HepG2 (cell line): ENCODE data around the gene KIF1C. TPM values are rescaled to one million over a fixed set of nuclear protein-coding genes. Genes with fewer than 3 reads are reported as not detected.
A peak's percentile ranks its signal among the peaks of the same experiment; 100 is the strongest.

Experiments used
- IKZF4 ChIP-seq: sonication (generic); formaldehyde crosslinking; IDR thresholded peaks from 2 replicates; pipeline ENCODE4 v1.5.1; 2020; ENCODE audit warnings: borderline replicate concordance, mild to moderate bottlenecking, low read depth, missing genetic modification reagents; ENCODE audit errors: not compliant biosample characterization
- KLF6 ChIP-seq: IDR thresholded peaks from 2 replicates; pipeline ENCODE4 v1.8.0; 2016; ENCODE audit warnings: missing biosample characterization, missing genetic modification reagents
- PTBP1 ChIP-seq: fragments of 200-400 bp; formaldehyde crosslinking; IDR thresholded peaks from 2 replicates; pipeline ENCODE4 v1.6.1; 2018; ENCODE audit warnings: low read length, low read depth; ENCODE audit not compliant: poor library complexity, severe bottlenecking
- RARA ChIP-seq: IDR thresholded peaks from 2 replicates; pipeline ENCODE4 v1.6.1; 2016; ENCODE audit warnings: missing genetic modification reagents, missing compliant biosample characterization
- RELA ChIP-seq: sonication (generic); formaldehyde crosslinking; IDR thresholded peaks from 2 replicates; pipeline ENCODE4 v1.4.0; 2020; ENCODE audit warnings: missing genetic modification reagents
- SETDB1 ChIP-seq: sonication (generic); formaldehyde crosslinking; IDR thresholded peaks from 2 replicates; pipeline ENCODE4 v1.5.1; 2020; ENCODE audit warnings: missing genetic modification reagents, mild to moderate bottlenecking, borderline replicate concordance
- SOX5 ChIP-seq: IDR thresholded peaks from 2 replicates; pipeline ENCODE4 v1.6.1; 2016; ENCODE audit warnings: borderline replicate concordance
- TEAD2 ChIP-seq: sonication (generic); formaldehyde crosslinking; IDR thresholded peaks from 2 replicates; pipeline ENCODE4 v1.9.0; 2021; ENCODE audit warnings: missing genetic modification reagents
- ZNF230 ChIP-seq: sonication (generic); formaldehyde crosslinking; IDR thresholded peaks from 2 replicates; pipeline ENCODE4 v1.4.0; 2020; ENCODE audit warnings: mild to moderate bottlenecking, missing genetic modification reagents
- ZNF331 ChIP-seq: sonication (generic); formaldehyde crosslinking; IDR thresholded peaks from 2 replicates; pipeline ENCODE4 v1.4.0; 2020; ENCODE audit warnings: missing genetic modification reagents
- ZNF460 ChIP-seq: sonication (generic); formaldehyde crosslinking; IDR thresholded peaks from 2 replicates; pipeline ENCODE4 v1.5.1; 2020; ENCODE audit warnings: missing genetic modification reagents, mild to moderate bottlenecking, borderline replicate concordance
- ZNF557 ChIP-seq: sonication (generic); formaldehyde crosslinking; IDR thresholded peaks from 2 replicates; pipeline ENCODE4 v1.4.0; 2020; ENCODE audit warnings: missing genetic modification reagents
- ZNF562 ChIP-seq: sonication (generic); formaldehyde crosslinking; IDR thresholded peaks from 2 replicates; pipeline ENCODE4 v1.8.0; 2022; ENCODE audit warnings: missing genetic modification reagents, borderline replicate concordance
- ZNF614 ChIP-seq: IDR thresholded peaks from 2 replicates; pipeline ENCODE4 v1.6.1; 2018; ENCODE audit warnings: missing biosample characterization, missing genetic modification reagents, inconsistent platforms, borderline replicate concordance
- ZNF7 ChIP-seq: IDR thresholded peaks from 2 replicates; pipeline ENCODE4 v1.6.1; 2016; ENCODE audit warnings: missing biosample characterization, missing genetic modification reagents
- ZNF782 ChIP-seq: sonication (generic); formaldehyde crosslinking; IDR thresholded peaks from 2 replicates; pipeline ENCODE4 v1.4.0; 2020; ENCODE audit warnings: missing genetic modification reagents, mild to moderate bottlenecking, borderline replicate concordance
- ZSCAN22 ChIP-seq: sonication (generic); formaldehyde crosslinking; IDR thresholded peaks from 2 replicates; pipeline ENCODE4 v1.4.0; 2020; ENCODE audit warnings: mild to moderate bottlenecking, missing genetic modification reagents
- ZSCAN31 ChIP-seq: sonication (generic); formaldehyde crosslinking; IDR thresholded peaks from 2 replicates; pipeline ENCODE4 v1.5.0; 2020; ENCODE audit warnings: low read depth, mild to moderate bottlenecking, missing genetic modification reagents
- polyA plus RNA-seq, 8 experiments: library from polyadenylated mRNA; depleted of rRNA in 3 of 8; stranded (reverse) in 7 of 8; unstranded in 1 of 8; fragments of >200 nt; fragmentation: Illumina TruSeq in 4 of 8; extraction: Trizol in 4 of 8; gene quantifications; 2 replicates each; pipeline versions ENCODE4 v1.2.1 to v1.2.3, GENCODE V29; 2011 to 2016; ENCODE audit warnings: low read depth in 4 of 8, missing spikeins in 1 of 8, mixed read lengths in 1 of 8; ENCODE audit not compliant: insufficient read depth in 1 of 8
- total RNA-seq, 5 experiments: library from RNA; depleted of rRNA; stranded (reverse); fragments of >200 nt; fragmentation: Illumina TruSeq; extraction: Trizol; gene quantifications; 2 replicates each; pipeline ENCODE4 v1.2.3, GENCODE V29; 2016; ENCODE audit warnings: low read depth in 1 of 5
- TF ChIP-seq, protein P1 (sequence below): IDR thresholded peaks from 2 replicates; pipeline ENCODE4 v1.6.1; 2016
- TF ChIP-seq, protein P2 (sequence below): sonication (generic); formaldehyde crosslinking; IDR thresholded peaks from 2 replicates; pipeline ENCODE4 v1.8.0; 2022; ENCODE audit warnings: missing genetic modification reagents, mild to moderate bottlenecking, inconsistent platforms, borderline replicate concordance
- TF ChIP-seq, protein P3 (sequence below): sonication (generic); formaldehyde crosslinking; IDR thresholded peaks from 2 replicates; pipeline ENCODE4 v1.8.0; 2022; ENCODE audit warnings: mild to moderate bottlenecking, missing genetic modification reagents; ENCODE audit not compliant: insufficient replicate concordance
- TF ChIP-seq, protein P4 (sequence below): fragments of 450-650 bp; IDR thresholded peaks from 2 replicates; pipeline ENCODE4 v1.6.1; 2017; ENCODE audit warnings: mild to moderate bottlenecking

Gene KIF1C
- total and polyA plus RNA-seq, 2 of the 13 experiments (the other 11 are each of a cell fraction or from before 2014, with no cell fraction given), result 70.0 to 104 TPM

DNA sequence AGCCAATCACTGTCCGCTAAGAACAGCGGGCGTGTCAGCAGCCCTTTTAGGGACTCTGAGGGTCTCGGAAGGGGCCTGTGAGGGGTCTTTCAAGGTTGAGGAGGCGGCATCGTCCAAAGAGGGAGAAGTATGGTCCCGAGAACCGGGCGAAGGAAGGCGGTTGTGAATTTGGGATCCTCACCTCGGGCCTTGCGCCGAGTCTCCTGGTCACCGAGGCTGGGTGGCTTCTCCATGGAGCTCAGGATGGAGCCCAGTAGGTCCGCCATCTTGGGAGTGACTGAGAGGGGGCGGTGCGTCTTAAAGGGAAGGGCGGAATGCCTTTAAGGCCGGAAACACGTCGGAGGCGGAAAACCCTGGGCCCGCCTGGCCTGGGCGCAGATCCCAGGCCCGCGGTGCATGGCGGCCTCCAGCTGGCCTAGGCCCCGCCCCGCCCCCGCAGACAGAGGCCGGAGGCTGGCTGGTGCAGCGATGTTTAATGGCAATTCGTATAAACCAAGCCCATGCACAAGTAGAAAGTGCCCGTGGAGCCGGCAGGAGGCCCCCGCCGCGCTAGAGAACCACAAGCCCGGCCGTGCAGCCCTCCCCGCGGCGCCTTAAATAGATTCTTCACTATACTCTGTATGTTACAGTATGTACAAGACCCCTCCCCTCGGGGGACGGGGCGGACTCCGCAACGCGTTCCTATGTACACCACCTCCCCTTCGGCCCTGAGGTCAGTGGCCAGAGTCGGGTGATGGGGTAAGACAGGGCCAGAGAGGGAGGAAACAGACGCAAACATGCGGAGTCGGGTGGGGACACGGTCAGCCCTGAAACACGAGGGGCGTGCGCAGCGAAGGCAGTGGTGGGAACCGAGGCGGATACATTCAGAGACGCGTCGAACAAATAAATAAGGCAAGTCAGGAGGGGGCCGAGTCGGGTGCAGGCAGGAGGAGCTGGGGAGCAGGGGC, 29.9 kb upstream of the KIF1C start, which contains the start of gene SPAG7 (continued):
- TF ChIP-seq, protein P1, sequence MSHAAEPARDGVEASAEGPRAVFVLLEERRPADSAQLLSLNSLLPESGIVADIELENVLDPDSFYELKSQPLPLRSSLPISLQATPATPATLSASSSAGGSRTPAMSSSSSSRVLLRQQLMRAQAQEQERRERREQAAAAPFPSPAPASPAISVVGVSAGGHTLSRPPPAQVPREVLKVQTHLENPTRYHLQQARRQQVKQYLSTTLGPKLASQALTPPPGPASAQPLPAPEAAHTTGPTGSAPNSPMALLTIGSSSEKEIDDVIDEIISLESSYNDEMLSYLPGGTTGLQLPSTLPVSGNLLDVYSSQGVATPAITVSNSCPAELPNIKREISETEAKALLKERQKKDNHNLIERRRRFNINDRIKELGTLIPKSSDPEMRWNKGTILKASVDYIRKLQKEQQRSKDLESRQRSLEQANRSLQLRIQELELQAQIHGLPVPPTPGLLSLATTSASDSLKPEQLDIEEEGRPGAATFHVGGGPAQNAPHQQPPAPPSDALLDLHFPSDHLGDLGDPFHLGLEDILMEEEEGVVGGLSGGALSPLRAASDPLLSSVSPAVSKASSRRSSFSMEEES (CRISPR knock-in tag), result peak; percentile 64
- TF ChIP-seq TEAD2 (CRISPR knock-in tag) (no peak), ZNF230 (CRISPR knock-in tag) (no peak), ZNF614 (CRISPR knock-in tag) (peak; percentile 36; the same call in 1 of the 2 replicates), ZNF460 (CRISPR knock-in tag) (no peak), PTBP1 (no peak), ZNF562 (no peak), SOX5 (CRISPR knock-in tag) (0 out of 2 replicates have a peak, but pooled peaks have one; percentile 7), IKZF4 (CRISPR knock-in tag) (peak; percentile 62), SETDB1 (no peak), KLF6 (CRISPR knock-in tag) (peak; percentile 60; the same call in 1 of the 2 replicates), ZSCAN31 (peak; percentile 29; the same call in 1 of the 2 replicates), ZNF331 (CRISPR knock-in tag) (no peak; the same call in 1 of the 2 replicates), ZSCAN22 (CRISPR knock-in tag) (no peak), ZNF782 (CRISPR knock-in tag) (no peak), ZNF557 (CRISPR knock-in tag) (no peak; the same call in 1 of the 2 replicates), RARA (CRISPR knock-in tag) (no peak; the same call in 1 of the 2 replicates), RELA (CRISPR knock-in tag) (no peak), ZNF7 (CRISPR knock-in tag) (no peak)
- TF ChIP-seq, protein P2, sequence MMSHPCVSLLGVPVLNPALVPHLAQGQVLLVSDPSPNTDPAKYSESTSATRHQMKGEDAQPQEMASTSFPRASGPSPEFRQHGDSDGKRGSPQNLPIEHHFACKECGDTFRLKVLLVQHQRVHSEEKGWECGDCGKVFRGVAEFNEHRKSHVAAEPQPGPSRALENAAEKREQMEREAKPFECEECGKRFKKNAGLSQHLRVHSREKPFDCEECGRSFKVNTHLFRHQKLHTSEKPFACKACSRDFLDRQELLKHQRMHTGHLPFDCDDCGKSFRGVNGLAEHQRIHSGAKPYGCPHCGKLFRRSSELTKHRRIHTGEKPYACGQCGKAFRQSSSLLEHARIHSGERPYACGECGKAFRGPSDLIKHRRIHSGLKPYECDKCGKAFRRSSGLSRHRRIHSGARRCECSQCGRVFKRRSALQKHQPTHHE (CRISPR knock-in tag), result peak; percentile 47; the same call in 1 of the 2 replicates
- TF ChIP-seq, protein P3, sequence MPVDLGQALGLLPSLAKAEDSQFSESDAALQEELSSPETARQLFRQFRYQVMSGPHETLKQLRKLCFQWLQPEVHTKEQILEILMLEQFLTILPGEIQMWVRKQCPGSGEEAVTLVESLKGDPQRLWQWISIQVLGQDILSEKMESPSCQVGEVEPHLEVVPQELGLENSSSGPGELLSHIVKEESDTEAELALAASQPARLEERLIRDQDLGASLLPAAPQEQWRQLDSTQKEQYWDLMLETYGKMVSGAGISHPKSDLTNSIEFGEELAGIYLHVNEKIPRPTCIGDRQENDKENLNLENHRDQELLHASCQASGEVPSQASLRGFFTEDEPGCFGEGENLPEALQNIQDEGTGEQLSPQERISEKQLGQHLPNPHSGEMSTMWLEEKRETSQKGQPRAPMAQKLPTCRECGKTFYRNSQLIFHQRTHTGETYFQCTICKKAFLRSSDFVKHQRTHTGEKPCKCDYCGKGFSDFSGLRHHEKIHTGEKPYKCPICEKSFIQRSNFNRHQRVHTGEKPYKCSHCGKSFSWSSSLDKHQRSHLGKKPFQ (CRISPR knock-in tag), result no peak
- TF ChIP-seq, protein P4, sequence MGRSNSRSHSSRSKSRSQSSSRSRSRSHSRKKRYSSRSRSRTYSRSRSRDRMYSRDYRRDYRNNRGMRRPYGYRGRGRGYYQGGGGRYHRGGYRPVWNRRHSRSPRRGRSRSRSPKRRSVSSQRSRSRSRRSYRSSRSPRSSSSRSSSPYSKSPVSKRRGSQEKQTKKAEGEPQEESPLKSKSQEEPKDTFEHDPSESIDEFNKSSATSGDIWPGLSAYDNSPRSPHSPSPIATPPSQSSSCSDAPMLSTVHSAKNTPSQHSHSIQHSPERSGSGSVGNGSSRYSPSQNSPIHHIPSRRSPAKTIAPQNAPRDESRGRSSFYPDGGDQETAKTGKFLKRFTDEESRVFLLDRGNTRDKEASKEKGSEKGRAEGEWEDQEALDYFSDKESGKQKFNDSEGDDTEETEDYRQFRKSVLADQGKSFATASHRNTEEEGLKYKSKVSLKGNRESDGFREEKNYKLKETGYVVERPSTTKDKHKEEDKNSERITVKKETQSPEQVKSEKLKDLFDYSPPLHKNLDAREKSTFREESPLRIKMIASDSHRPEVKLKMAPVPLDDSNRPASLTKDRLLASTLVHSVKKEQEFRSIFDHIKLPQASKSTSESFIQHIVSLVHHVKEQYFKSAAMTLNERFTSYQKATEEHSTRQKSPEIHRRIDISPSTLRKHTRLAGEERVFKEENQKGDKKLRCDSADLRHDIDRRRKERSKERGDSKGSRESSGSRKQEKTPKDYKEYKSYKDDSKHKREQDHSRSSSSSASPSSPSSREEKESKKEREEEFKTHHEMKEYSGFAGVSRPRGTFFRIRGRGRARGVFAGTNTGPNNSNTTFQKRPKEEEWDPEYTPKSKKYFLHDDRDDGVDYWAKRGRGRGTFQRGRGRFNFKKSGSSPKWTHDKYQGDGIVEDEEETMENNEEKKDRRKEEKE, result no peak
